HG02610 (cell line): ENCODE results near the gene MTCL1.

ENCODE experiments used
- ATAC-seq: cut with Tn5 transposase; IDR thresholded peaks from one replicate; pipeline ENCODE4 v1.9.1; 2021; ENCODE audit warnings: mild to moderate bottlenecking, moderate library complexity; ENCODE audit not compliant: unreplicated experiment

Gene MTCL1

GRCh38 chr18:8766559-8767293 lies 61.4 kb downstream of the MTCL1 start:
- ATAC-seq = no peak

DNA sequence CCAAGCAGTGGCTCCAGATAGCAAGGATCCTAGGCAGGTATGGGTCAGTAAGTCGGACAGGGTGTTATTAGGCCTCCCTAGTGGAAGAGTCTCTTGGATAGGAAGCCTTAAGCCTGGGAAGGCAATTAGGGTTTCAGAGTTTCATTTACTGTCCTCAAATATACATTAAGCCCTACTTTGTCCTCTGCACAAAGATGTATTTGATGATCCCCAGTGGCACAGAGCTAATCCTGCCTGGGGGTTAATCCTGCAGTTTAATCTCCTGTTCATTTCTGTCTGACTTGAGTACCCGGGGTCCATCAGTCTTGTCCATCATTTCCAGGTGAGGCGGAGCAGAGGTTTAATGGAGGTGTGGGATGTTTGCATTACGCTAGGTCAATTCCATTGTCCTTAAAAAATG lies 62.0 kb downstream of the MTCL1 start:
- no peak for ATAC-seq

- no peak for ATAC-seq
These were observed 64.2 kb downstream of the MTCL1 start for GRCh38 chr18:8769509-8770095.

GRCh38 chr18:8770657-8771056 lies 65.3 kb downstream of the MTCL1 start:
- no peak for ATAC-seq

- ATAC-seq = no peak
These were observed 66.6 kb downstream of the MTCL1 start for GRCh38 chr18:8771930-8772329.

DNA sequence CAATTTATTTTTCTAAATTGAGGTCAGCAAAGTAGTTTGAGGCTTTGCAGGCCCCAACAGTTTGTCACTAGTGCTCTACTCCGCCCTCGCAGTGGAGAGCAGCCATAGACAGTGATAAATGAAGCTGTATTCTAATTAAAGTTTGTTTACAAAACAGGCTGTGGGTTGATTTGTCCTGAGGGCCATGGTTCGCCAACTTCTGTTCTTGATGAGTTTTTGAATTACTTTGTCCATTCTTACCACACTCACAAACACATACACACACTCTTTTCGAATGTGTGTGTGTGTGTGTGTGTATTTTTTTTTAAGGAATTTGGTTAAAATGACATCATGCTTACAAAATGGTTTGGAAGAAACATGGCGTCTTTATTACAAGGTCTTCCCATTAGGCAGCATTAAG lies 68.6 kb downstream of the MTCL1 start:
- ATAC-seq = no peak

- ATAC-seq = no peak
These were observed 70.9 kb downstream of the MTCL1 start for GRCh38 chr18:8776013-8776943.

DNA sequence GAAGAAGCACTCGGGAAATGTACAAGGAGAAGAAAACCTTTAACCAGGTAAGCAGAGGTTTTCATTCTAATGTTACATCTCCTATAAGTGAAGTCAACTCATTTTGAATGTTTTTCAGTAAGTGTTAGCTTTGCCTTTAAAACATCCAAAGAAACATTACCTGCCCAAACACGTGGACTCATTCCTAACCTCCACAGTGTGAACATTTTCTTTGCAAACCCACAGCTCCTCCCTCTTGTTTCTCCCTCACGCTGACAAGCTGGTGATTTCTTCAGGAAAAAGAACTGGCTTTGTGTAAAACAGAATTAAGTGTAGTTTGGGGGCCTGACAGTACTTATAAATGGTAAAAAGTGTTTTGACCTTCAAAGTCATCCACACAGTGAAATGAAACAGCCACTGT lies 72.5 kb downstream of the MTCL1 start:
- ATAC-seq = no peak

- no peak for ATAC-seq
These were observed 73.0 kb downstream of the MTCL1 start for GRCh38 chr18:8778386-8778785.

DNA sequence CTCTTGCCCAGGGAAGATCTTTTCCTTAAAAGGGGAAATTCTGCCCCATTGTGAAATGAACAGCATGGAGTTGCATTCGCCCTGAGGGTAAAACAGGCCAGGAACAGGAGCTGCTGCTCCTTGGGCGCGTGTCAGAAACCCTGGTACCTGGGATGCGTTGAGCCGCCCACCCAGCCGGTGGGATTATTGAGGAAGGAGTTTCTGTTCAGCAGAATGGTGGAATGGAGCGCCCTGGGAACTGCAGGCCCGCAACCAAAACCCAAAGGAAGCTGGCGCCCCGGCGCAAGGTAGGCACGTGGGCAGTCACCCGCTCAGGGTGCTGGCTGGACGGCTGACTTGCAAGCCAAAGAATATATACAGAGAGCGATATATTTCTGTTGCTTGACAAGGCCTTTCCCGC lies 73.5 kb downstream of the MTCL1 start:
- no peak for ATAC-seq

GRCh38 chr18:8779251-8779650 lies 73.9 kb downstream of the MTCL1 start:
- no peak for ATAC-seq

GRCh38 chr18:8780227-8780626 lies 74.9 kb downstream of the MTCL1 start:
- ATAC-seq = no peak

DNA sequence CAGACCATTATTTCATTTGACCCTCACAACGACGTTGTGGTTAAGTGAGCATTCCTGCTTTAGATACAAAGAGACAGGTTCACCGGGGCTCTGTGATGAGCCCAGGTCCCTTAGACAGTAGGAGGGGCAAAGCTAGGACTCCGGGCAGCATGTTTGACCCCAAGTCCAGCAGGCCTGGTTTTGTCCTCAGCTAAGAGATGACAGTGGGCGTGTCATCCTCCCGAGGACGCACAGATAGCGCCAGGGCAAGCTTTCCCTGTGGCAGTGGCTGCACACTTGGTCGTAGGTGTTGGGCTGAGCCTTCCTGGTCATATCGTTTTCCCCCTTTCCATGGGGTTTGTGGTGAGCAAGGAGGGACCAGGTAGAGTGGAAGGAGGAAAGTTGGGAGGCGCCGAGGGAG lies 76.3 kb downstream of the MTCL1 start:
- ATAC-seq = no peak

DNA sequence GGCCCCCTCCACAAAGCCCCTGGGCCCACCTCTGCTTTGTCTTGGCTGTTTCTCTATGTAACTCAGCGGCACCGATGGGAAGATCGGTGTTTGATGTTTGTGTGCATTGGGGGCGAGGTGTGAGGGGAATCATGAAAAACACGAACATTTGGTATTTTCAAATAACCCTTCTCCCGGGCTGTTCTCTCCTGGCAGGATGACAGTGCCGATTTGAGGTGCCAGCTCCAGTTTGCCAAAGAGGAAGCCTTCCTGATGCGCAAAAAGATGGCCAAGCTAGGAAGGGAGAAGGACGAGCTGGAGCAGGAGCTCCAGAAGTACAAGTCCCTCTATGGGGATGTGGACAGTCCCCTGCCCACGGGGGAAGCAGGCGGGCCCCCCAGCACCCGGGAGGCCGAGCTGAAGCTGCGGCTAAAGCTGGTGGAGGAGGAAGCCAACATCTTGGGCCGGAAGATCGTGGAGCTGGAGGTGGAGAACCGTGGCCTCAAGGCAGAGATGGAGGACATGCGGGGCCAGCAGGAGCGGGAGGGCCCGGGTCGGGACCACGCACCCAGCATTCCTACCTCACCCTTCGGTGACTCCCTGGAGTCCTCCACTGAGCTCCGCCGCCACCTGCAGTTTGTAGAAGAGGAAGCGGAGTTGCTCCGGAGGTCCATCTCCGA lies 78.1 kb downstream of the MTCL1 start:
- ATAC-seq = no peak

DNA sequence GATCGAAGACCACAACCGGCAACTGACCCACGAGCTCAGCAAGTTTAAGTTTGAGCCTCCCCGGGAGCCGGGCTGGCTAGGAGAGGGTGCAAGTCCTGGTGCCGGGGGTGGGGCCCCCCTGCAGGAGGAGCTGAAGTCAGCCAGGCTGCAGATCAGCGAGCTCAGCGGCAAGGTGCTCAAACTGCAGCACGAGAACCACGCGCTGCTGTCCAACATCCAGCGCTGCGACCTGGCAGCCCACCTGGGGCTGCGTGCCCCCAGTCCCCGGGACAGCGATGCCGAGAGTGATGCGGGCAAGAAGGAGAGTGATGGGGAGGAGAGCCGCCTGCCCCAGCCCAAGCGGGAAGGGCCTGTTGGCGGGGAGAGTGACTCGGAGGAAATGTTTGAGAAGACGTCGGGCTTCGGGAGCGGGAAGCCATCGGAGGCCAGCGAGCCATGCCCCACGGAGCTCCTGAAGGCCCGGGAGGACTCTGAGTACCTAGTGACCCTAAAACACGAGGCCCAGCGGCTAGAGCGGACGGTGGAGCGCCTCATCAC lies 78.7 kb downstream of the MTCL1 start:
- no peak for ATAC-seq

GRCh38 chr18:8785261-8785660 lies 79.9 kb downstream of the MTCL1 start:
- no peak for ATAC-seq

DNA sequence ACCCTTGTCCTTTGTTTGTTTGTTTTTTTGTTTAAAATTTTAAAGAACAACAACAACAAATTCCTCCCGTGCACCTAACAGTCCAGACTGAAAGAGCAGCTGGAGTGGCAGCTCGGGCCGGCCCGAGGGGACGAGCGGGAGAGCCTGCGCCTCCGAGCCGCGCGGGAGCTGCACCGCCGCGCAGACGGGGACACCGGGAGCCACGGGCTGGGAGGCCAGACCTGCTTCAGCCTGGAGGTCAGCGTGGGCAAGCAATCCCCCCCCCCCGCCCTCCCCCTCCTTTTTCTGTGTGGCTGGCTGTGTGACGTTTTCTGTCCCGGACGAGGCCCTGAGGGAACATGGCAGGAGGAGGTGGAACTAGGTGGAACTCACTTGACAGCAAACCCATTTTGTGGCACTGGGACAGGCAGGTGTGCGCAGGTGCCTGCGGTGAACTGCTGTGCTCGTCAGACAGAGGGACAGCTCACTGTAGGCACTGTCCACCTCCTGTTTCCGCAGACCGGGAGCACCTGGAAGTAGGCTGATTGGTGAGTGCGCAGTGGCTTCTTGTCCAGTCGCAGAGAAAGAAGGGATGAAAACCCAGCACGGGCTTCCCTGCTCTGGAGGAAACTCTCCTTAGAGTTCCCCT lies 80.6 kb downstream of the MTCL1 start:
- no peak for ATAC-seq

DNA sequence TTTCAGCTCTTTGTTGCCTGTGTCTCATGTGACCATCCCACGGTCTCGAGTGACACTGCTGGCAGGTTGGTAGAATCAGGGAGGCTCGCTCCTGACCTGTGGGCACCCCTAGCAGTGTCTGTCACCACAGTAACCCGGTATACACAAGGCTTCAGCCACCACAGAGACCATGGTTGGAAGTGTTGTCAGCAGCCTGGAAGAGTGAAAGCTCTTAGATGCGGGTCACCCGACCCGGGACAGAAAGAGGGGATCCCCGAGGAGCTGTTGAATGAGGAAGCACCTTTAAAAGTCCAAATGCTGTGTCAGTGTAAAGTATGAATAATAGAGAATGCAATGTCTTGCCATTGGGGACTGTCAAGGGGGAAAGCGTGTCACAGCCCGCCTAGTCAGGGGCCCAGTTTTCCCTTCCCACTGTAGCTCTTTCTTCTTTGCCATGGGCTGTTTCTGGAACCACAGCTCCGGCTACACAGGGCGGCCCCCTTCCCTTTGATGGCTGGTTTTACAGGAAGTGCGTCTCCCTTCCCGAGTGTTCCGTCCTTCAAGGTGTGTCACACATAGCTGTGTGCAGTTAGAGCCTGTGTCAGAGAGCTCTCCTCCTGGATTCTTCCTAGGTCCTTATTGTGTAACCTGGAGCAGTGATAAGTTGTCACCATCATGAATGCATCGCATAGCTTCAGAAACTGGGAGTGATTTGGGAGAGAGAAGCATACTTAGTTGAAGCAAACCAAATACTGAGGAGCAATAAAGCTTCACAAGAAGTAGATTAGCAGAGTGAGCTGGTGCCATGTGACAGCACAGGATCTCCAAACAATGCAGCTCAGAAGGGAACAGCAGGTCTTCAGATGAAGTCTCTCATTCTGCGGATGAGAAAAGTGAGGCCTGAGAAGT lies 81.4 kb downstream of the MTCL1 start:
- ATAC-seq = no peak

DNA sequence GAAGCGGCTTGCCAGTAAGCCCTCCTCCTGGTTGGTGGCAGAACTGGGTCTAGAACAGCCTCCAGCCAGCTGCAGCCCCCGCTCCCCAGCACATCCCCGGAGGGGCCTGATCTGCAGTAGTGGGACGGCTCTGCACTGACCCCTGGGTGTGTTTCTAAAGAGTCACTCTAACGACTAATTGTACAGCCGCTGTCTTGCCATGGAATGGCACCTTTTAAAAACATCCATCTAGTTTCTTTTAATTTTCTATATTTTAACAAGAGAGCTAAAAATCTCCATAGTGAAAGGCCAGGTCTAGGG lies 82.0 kb downstream of the MTCL1 start:
- ATAC-seq = no peak

GRCh38 chr18:8787794-8788193 lies 82.4 kb downstream of the MTCL1 start:
- ATAC-seq = no peak
